Stimulated activated CD4-positive, alpha-beta T cell treated with anti-CD3 and anti-CD28 coated beads, TNF-alpha, amount 100 ng/mL, for 4 hours (primary cell): Measurements from ENCODE around the gene C2CD4C.
"Not testable (repeated sequence)": the region's sequence is repeated elsewhere in the genome, so short reads cannot be mapped to it uniquely, and the experiment has no call there.

Source experiments
- DNase-seq, 3 experiments: peaks; one replicate each; pipeline ENCODE4 v3.0.0-alpha.2; 2020; ENCODE audit warnings: low read depth in 3 of 3

C2CD4C gene

DNA sequence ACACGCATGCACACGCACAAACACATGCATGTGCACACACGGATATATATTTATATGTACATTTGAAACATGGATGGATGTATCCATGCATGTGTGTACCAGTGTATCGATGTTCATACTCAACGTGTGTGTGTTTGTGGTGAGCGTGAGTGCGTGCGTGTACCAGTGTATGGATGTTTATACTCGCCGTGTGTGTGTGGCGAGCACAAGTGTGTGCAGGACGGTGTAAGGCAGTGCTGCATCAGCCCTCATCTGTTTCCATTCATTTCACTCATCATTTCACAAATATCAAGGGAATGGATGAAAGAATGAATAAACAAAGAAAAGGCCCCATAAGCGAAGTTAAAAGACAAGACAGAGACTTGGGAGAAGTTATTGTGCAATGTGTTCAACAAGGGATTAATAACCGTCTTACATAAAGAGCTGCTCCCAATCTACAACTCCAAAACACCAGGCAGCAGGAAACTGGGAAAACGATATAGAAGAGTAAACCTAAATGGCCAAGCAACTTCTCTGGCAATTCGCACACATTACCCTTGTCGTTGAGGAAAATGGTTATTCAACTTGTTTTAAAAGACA, 42.7 kb downstream of the C2CD4C start:
- no peak for DNase-seq

DNA sequence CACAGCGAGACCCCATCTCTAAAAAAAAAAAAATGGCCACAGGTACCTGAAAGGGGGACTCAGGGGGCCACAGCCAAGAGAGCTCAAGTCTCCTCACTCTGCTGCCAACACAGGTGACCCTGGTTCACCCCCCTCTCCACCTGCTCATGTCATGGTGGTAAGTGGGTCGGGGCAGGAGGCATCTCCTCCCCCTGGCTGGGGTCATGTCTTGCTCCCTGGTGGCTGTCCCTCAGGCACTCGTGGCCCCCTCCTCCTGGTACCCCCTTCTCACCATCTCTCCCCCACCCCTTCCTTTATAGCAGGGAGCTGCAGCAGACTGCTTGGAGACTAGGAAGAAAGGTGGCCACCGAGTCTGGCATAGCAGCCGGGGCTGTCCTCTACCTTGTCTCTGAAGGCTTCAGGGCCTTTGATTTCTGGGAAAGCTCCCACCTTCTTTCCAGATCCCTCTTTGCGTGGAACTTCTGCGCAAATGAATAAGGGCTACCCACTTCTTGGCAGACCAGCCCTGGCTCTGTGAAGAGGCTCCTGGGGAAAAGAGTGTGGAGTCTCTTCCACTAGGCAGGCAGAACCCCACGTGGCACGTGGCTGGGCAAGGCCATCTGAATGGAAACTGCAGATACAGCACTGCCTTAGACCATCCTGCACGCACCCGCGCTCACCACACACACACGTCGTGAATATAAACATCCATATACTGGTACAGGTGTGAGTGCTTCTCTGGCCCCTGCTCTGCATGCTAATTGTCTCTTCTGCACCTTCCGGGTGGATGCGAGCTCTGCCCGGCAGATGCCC, 44.3 kb downstream of the C2CD4C start:
- DNase-seq = no peak

DNA sequence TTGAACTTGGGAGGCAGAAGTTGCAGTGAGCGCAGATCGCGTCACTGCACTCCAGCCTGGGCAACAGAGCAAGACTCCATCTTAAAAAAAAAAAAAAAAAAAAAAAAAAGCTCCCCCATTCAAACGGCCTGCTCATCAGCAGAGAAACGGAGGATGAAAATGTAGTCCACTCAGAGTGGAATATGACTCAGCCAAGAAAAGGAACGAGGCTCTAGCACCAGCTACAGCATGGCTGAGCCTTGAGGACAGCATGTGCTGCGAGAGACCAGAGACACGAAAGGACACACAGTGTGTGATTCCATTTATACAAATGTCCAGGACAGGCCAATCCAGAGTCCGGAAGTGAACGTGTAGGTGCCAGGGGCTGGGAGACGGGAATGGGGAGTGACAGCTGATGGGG, 46.3 kb downstream of the C2CD4C start:
- no peak for DNase-seq

DNA sequence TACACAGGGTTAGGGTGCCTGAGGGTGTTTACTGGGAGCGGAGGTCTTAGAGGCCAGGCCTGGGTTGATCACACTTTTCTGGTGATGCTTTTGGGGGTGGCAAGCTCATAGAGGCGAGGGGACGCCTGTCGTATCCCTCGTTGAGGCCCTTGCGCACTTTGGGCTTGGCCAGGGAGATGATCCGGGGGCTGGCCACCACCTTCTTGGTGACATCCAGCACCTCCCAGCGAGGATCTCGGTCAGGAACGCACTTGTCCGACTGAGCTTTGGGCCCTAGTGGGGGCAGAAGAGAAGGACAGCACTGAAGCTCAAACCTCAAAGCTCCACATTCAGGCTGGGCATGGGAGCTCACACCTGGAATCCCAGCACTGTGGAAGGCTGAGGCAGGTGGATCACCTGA, 46.8 kb downstream of the C2CD4C start:
- DNase-seq = no peak

DNA sequence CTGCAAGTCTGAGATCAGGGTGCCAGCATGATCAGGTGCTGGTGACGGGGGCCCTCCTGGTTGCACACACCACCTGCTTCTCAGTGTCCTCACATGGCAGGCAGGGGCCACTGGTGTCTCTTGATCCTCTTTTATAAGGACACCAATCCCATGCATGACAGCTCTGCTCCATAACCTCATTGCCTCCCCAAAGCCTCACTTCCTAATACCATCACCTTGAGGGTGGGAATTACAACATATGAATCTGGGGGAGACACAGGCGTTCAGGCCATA, 49.4 kb downstream of the C2CD4C start:
- no peak for DNase-seq

DNA sequence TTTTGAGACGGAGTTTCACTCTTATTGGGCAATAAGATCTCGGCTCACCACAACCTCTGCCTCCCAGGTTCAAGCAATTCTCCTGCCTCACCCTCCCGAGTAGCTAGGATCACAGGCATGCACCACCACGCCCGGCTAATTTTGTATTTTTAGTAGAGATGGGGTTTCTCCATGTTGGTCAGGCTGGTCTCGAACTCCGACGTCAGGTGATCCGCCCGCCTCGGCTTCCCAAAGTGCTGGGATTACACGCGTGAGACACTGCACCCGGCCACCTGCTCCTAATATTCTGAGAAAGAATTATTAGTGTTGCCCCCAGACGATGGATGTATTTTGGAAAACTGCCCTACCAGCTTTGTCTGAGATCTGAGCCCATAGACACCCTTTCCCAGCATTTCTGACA, 53.4 kb downstream of the C2CD4C start:
- DNase-seq = not testable (repeated sequence)
